ENCODE results near the gene P2RX2. TPM values are rescaled to one million over a fixed set of nuclear protein-coding genes. Genes with fewer than 3 reads are reported as not detected.
A peak's percentile ranks its signal among the peaks of the same experiment; 100 is the strongest.

P2RX2 gene
- polyA plus RNA-seq, 2 of the 4 experiments (the other 2 are of a cell fraction): not detected

GRCh38 chr12:132619071-132619385, 452 bp downstream of the P2RX2 start:
- FAIRE-seq (no peak), DNase-seq (ENCODE audit: low read depth in 1 of 2, low spot score in 1 of 2) (no peak), ATAC-seq (no peak)
- H3K9me3 ChIP-seq: peaks cover 29% of the 10 kb centered on the region
- TF ChIP-seq MAZ (IDR thresholded peaks at IDR 0.05; ENCODE audit: borderline replicate concordance, low read depth, low read length) (no peak), CEBPB (IDR thresholded peaks at IDR 0.05) (no peak), RAD21 (conservative IDR thresholded peaks at IDR 0.05 in 1 of 2, IDR thresholded peaks at IDR 0.05 in 1 of 2) (no peak), RFX5 (IDR thresholded peaks at IDR 0.05) (no peak)
- POLR2A ChIA-PET: no interaction called here
- H3K27ac ChIP-seq: peak overlapping the region in 1 of 2 experiments; percentile 48; a peak in 2 of 6 replicates
- peak overlapping the region; percentile 99; the same call in 2 of the 3 replicates for H3K4me2 ChIP-seq
- peaks cover 10% of the 10 kb centered on the region for H3K4me1 ChIP-seq
- CTCF ChIA-PET: interaction anchor here (1.5 to 11.9 kb wide), 3 partner anchors 20 to 465 kb away, joined by 3 to 132 read pairs (median 10); no protein-coding TSS in a partner anchor
- H3K4me3 ChIP-seq: peak overlapping the region; percentile 46; the same call in 2 of the 3 replicates
- 44% methylated on average over 10 of the region's 28 CpGs for whole genome bisulfite sequencing (ENCODE audit: missing lambda C conversion rate)

- peak in 1 of 2 experiments; percentile 10; a peak in 3 of 6 replicates for ATAC-seq
- 44% methylated on average over 18 of the region's 53 CpGs for WGBS (ENCODE audit: missing lambda C conversion rate)
- CTCF ChIA-PET: interaction anchor here (1.3 to 11.9 kb wide), 5 partner anchors 10 to 466 kb away, joined by 3 to 132 read pairs (median 4); no protein-coding TSS in a partner anchor
These were observed 973 bp downstream of the P2RX2 start for GRCh38 chr12:132619386-132620112.

GRCh38 chr12:132620113-132620898, 1.7 kb downstream of the P2RX2 start:
- H3K4me3 ChIP-seq: no peak overlapping the region
- ChIA-PET POLR2A (no interaction called here), CTCF (interaction anchor here (1.2 to 3.5 kb wide), 5 partner anchors 9 to 206 kb away, joined by 3 to 15 read pairs (median 4); no protein-coding TSS in a partner anchor)
- peaks cover 10% of the 10 kb centered on the region for H3K4me1 ChIP-seq
- H3K4me2 ChIP-seq: no peak overlapping the region
- DNase-seq (ENCODE audit: low read depth in 1 of 2, low spot score in 1 of 2): no peak
- ATAC-seq: peak; percentile 4 to 13; a peak in 3 of 6 replicates
- peaks cover 26% of the 10 kb centered on the region for H3K9me3 ChIP-seq
- H3K27ac ChIP-seq: no peak overlapping the region
- 78% methylated on average over 17 of the region's 29 CpGs for WGBS (ENCODE audit: missing lambda C conversion rate)
- no peak for FAIRE-seq
- TF ChIP-seq RARB (CRISPR knock-in tag; IDR thresholded peaks at IDR 0.05): no peak
- no peak for TF ChIP-seq GATA3 (IDR thresholded peaks at IDR 0.05; ENCODE audit: borderline replicate concordance)
- TF ChIP-seq KDM5A (IDR thresholded peaks at IDR 0.05): no peak
- TF ChIP-seq HMGXB4 (CRISPR knock-in tag; IDR thresholded peaks at IDR 0.05; ENCODE audit: borderline replicate concordance): no peak
- TF ChIP-seq TFCP2L1 (CRISPR knock-in tag; IDR thresholded peaks at IDR 0.05): no peak
- no peak for TF ChIP-seq ESRRA (IDR thresholded peaks at IDR 0.05; ENCODE audit: borderline replicate concordance, low read length)

More at GRCh38 chr12:132619386-132620112, 973 bp downstream of the P2RX2 start:
- DNase-seq (ENCODE audit: low read depth in 1 of 2, low spot score in 1 of 2) (no peak), FAIRE-seq (no peak)
- TF ChIP-seq HES2 (IDR thresholded peaks at IDR 0.05) (no peak), PBX3 (IDR thresholded peaks at IDR 0.05) (0 out of 2 replicates have a peak, but pooled peaks have one; percentile 13)
- Histone ChIP-seq H3K4me1 (peaks cover 10% of the 10 kb centered on the region), H3K4me3 (no peak overlapping the region), H3K9me3 (peaks cover 29% of the 10 kb centered on the region), H3K27ac (no peak overlapping the region), H3K4me2 (peak overlapping the region; percentile 99; the same call in 2 of the 3 replicates)
- POLR2A ChIA-PET: no interaction called here

Measured in A549 (cell line).